ENCODE data around the gene SWI5.

- TF ChIP-seq EGR1 (conservative IDR thresholded peaks at IDR 0.05), result no peak
- TF ChIP-seq KLF10 (CRISPR knock-in tag; IDR thresholded peaks at IDR 0.05), result no peak
- TF ChIP-seq FOXP4 (CRISPR knock-in tag; IDR thresholded peaks at IDR 0.05; ENCODE audit: borderline replicate concordance), result no peak
- TF ChIP-seq BRCA1 (IDR thresholded peaks at IDR 0.05), result no peak
- TF ChIP-seq BRCA1 (CRISPR knock-in tag; IDR thresholded peaks at IDR 0.05), result no peak
- no peak for TF ChIP-seq BRD4 (IDR thresholded peaks at IDR 0.05)
- no peak for TF ChIP-seq PKNOX1 (IDR thresholded peaks at IDR 0.05)
- TF ChIP-seq CTCF (IDR thresholded peaks at IDR 0.05 in 2 of 3, conservative IDR thresholded peaks at IDR 0.05 in 1 of 3; ENCODE audit: insufficient read depth in 2 of 3, low read depth in 1 of 3, low read length in 3 of 3), result no peak
- TF ChIP-seq IRF1 (CRISPR knock-in tag; IDR thresholded peaks at IDR 0.05; ENCODE audit: borderline replicate concordance), result no peak
- no peak for TF ChIP-seq PHB (CRISPR knock-in tag; IDR thresholded peaks at IDR 0.05)
- no peak for TF ChIP-seq HDAC6 (IDR thresholded peaks at IDR 0.05; ENCODE audit: low read depth, low read length)
- no peak for TF ChIP-seq USF2 (CRISPR knock-in tag; IDR thresholded peaks at IDR 0.05)
- no peak for TF ChIP-seq EP300 (IDR thresholded peaks at IDR 0.05; ENCODE audit: low read length)
These were observed 25.0 kb upstream of the SWI5 start for GRCh38 chr9:128250839-128251731.
